GM21390 (cell line): ENCODE measurements around the gene KLHL25.

Source experiments
- ATAC-seq: cut with Tn5 transposase; IDR thresholded peaks from one replicate; pipeline ENCODE4 v1.9.1; 2021; ENCODE audit not compliant: unreplicated experiment

Gene KLHL25

GRCh38 chr15:85762039-85762755, 32.5 kb downstream of the KLHL25 start:
- no peak for ATAC-seq

DNA sequence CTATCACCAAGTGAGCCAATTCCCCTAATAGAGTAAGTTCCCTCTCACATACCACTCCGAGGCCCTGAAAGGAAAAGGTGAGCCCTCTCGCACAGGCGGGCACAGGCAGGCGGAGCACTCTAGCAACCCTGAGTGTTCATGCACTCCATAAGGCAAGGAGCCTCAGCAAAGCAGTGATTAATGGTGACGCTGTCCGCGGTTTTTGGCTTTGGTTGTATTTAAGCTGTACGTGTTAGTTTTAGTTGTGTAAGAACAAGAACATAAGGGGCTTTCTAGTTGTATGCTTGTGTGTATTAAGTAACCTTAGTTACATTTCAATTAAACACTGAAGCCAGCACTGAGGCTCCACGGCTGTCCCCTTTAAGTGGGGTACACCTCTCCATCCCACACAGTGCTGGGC, 33.1 kb downstream of the KLHL25 start:
- ATAC-seq: no peak

- no peak for ATAC-seq
These were observed 34.0 kb downstream of the KLHL25 start for GRCh38 chr15:85760531-85761371.

GRCh38 chr15:85760049-85760448, 34.7 kb downstream of the KLHL25 start:
- ATAC-seq: no peak

DNA sequence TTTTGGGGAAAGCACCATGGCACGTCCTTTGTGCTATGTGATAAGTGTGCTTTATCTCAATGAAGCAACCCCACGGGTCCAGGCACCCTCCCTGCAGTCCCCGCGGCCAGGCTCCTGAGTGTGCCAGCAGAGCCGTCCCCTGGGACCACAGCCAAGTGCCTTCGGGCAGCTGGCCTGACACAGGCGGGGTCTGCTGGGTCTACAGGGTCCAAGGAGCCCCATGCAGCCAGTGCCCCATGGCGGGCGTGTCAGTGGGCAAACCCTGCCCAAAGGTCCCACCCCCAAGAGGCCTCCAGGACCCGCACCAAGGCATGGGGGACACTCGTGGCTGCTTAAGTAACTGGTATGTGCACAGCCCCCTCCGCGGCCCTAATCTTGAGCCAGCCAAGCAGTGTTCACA, 35.3 kb downstream of the KLHL25 start:
- ATAC-seq: no peak

GRCh38 chr15:85758655-85758978, 36.1 kb downstream of the KLHL25 start:
- ATAC-seq: no peak

GRCh38 chr15:85757939-85758654, 36.6 kb downstream of the KLHL25 start:
- no peak for ATAC-seq

DNA sequence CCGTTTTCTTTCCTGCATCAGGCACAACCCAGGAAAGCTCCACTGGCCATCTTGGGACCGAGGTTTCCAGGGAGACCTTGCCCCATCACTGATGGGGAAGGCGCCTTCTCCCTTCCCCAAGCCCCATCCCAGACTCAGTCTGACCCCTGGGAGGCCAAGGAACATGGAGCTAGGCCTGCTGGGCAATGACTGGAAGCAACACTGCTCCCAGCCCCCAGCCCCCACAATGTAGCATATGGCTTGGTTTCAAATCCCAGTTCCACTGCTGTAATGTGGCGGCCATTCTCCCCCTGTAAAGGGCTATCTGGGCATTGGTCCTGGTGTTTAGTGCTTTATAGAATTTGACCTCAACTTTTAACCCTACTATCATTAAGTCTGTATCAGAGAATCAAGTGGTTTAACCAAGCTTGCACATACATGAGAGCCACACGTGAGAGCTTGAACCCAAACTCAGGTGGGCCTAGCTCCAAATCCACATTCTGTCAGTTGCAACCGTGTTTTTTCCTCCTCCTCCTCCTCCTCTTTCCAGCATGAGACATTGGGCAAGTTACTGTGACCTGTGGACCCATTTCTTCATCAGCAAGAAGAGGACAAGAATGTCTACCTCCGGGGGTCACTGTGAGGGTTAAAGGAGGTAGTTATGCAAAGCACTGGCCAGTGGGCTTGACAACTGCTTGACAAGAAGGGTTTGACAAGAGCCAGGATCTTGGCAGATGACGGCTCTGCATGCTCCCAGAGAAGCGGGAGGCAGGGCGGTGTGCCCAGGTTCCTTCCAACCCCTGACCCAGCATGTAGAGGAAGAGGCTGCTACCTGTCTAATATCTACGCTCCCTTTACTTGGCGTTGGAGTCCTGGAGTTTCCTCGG, 37.4 kb downstream of the KLHL25 start:
- no peak for ATAC-seq

- no peak for ATAC-seq
These were observed 38.2 kb downstream of the KLHL25 start for GRCh38 chr15:85756411-85757072.

GRCh38 chr15:85755942-85756341, 38.8 kb downstream of the KLHL25 start:
- no peak for ATAC-seq

GRCh38 chr15:85755471-85755870, 39.3 kb downstream of the KLHL25 start:
- ATAC-seq: no peak

- no peak for ATAC-seq
These were observed 39.7 kb downstream of the KLHL25 start for GRCh38 chr15:85754989-85755388.

- ATAC-seq: no peak
These were observed 40.8 kb downstream of the KLHL25 start for GRCh38 chr15:85753791-85754452.

- ATAC-seq: no peak
These were observed 41.5 kb downstream of the KLHL25 start for GRCh38 chr15:85753261-85753660.

GRCh38 chr15:85752491-85752961, 42.2 kb downstream of the KLHL25 start:
- no peak for ATAC-seq

- no peak for ATAC-seq
These were observed 42.6 kb downstream of the KLHL25 start for GRCh38 chr15:85752124-85752475.

DNA sequence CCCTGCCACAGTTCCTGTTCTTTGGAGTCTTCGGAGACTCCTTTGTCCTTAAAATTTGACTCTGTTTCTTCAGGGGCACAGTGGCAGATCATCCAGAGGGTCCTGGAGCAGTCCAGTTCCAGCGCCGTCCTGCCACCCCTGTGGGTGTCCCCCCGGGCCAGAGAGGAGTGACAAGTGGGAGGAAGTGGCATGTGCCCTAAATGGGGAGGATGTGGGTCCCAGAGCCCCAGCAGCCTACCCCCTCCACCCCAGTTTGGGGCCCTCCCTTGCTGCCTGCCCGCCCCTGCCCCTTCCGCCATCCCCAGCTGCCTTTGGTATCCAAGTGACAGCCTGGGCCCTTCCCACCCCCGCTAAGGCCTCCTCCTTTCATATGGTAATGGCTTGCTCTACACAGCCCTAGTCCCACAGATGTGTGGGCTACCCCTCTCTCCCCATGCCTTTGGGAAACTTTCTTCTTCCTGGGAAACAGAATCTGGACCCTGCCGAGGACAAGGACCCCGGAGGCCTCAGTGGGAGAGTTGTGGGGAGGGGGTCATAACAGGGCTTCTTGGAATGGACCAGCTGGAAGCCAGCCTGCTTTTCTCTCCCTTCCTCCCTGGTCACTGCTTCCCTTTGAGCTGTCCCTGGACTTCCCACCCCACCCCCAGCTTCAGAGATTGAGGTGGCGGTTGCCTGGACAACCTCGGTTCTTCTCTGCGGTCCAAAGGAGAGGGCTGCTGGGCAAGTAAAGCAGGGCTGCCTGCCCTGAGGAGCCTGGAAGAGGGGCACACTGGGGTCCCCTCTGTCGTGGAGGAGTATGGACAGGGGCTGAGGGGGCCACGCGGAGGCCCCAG, 43.2 kb downstream of the KLHL25 start:
- no peak for ATAC-seq

DNA sequence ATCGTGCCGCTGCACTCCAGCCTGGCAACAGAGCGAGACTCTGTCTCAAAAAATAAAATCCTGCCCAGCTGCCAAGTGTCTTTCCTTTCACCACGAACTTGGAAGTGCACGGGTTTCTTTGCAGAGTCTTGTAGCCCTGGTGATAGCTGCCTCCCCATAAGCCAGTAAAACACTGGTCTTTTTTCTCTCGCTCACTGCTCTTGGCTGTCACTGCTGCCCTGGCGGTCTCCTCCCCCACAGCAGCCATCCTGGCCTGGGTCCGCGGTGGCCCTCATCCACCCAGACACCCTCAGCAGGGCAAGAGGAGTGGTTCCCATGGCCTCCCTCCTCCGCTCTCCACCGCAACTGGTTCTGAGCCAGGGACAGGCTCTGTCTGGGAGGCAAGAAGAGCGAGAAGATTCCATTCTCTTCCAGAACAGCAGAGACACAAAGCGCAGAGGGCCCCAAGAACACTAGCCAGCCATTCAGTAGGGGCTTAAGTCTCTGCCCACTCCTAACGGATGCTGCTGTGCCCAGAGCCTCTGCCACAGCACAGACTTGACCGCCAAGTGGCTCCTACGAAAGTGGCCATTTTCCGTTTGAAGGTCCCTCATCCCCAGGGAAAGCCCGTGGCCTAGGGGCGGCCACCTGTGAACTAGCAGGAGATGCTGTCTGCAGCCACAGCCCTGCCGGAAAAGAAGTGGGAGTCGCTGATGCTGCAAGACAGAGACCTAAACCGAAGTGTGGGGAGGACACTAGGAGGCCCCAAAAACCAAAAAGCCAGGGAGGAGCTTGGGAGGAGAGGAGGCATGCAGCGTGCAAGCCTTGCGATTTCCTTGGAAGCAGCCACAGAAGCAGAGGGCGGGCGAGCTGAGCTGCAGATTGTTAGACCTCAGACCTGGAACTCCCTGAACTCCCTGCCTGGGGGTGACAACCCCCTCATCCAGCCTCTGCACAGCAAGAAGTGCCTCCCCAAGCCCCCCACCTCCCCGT, 44.1 kb downstream of the KLHL25 start:
- no peak for ATAC-seq
